Epithelial cell of proximal tubule (primary cell): ENCODE data around the gene PTER. TPM values are rescaled to one million over a fixed set of nuclear protein-coding genes. Genes with fewer than 3 reads are reported as not detected.

ENCODE experiments used
- DNase-seq: peaks from one replicate; pipeline ENCODE4 v3.0.0-alpha.2; 2011; ENCODE audit warnings: low read depth
- H3K4me3 ChIP-seq: 2 replicates; pipeline ENCODE4 v1.5.1; 2011; ENCODE audit warnings: low read depth, mild to moderate bottlenecking, low read length
- total RNA-seq: library from RNA; depleted of rRNA; stranded (reverse); fragments of >200 nt; gene quantifications from 2 replicates; pipeline ENCODE4 v1.2.3, GENCODE V29; 2015
- TF ChIP-seq, protein P1 (sequence below): conservative IDR thresholded peaks from 2 replicates; pipeline ENCODE4 v1.5.1; 2012; ENCODE audit warnings: low read depth, mild to moderate bottlenecking, low read length

Gene PTER
- total RNA-seq, 1 donor from 2014 or later = 15.3 TPM

DNA sequence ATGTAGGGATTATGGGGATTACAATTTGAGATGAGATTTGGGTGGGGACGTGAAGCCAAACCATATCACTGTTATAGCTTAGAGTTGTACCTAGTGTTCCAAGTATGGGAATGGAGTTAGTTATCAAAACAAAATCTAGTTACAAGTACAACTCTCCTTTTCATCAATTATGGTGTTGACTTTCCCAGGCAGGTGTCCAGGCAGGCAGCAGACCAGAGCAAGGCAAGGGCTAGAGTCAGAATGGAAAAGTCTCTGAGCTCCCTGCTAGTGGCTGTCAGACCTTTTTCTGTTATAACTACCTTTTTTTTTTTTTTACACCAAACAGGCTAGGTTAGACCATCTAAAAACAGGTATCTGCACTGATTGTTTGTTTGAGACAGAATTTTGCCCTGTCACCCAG, 29.2 kb downstream of the PTER start:
- no peak for DNase-seq
- TF ChIP-seq, protein P1, sequence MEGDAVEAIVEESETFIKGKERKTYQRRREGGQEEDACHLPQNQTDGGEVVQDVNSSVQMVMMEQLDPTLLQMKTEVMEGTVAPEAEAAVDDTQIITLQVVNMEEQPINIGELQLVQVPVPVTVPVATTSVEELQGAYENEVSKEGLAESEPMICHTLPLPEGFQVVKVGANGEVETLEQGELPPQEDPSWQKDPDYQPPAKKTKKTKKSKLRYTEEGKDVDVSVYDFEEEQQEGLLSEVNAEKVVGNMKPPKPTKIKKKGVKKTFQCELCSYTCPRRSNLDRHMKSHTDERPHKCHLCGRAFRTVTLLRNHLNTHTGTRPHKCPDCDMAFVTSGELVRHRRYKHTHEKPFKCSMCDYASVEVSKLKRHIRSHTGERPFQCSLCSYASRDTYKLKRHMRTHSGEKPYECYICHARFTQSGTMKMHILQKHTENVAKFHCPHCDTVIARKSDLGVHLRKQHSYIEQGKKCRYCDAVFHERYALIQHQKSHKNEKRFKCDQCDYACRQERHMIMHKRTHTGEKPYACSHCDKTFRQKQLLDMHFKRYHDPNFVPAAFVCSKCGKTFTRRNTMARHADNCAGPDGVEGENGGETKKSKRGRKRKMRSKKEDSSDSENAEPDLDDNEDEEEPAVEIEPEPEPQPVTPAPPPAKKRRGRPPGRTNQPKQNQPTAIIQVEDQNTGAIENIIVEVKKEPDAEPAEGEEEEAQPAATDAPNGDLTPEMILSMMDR = no peak
- no peak overlapping the region for H3K4me3 ChIP-seq

DNA sequence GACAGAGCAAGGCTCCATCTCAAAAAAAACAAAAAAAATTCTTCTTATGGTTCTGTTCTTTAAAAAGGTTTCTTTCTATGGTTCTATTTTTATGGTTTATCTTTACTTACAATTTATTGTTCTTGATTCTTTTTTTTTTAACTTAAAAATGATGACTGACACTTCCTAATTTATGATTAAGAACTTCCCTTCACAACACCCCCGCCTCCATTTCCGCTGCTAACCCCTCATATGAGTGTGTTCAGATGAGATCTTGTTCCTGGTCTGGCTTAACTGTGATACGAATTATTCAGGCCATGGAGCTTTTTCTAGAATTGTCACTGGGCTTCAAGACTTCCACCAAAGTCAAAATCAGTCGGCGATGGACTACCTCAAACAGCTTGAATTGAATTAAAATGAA, 33.9 kb downstream of the PTER start:
- DNase-seq = no peak
- no peak overlapping the region for H3K4me3 ChIP-seq
- TF ChIP-seq, protein P1 = no peak

DNA sequence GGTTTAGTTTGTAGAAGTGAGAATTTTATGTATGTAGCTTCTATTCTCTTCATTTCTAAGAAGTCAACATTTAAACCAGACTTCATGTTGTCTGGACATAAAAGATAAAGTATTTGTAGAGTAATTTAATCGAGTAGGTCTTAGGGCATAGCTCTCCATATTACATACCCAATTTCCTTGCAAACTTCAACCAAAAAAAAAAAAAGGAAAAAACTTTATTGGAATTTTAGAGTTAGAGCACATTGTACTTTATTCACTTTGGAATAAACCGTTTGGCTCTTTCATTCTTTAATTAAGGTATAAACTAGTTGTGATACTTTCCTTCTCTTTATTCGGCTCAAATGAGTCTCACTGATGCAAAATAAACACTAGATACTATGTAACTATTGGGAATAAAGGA, 36.0 kb downstream of the PTER start:
- TF ChIP-seq, protein P1 = no peak
- no peak for DNase-seq
- H3K4me3 ChIP-seq = no peak overlapping the region

DNA sequence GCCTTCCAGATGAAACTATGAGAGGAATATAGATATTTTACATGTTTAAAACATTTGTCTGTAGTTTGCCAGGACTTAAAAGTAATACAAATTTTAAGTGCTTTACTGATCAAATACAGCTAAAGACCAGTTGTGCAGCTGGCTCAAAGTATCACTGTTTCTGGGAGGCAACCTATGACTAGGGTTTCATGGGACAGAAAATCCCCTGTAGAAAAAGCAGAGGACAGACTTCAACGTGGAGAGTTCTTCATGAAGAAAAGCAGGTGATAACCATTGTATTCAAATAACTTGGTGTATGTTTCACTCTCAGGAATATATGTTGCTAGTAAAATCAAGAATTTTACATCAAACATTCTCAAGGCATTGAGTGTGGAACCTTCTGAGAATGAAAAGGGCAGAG, 40.9 kb downstream of the PTER start:
- DNase-seq = no peak
- no peak overlapping the region for H3K4me3 ChIP-seq
- TF ChIP-seq, protein P1 = no peak

DNA sequence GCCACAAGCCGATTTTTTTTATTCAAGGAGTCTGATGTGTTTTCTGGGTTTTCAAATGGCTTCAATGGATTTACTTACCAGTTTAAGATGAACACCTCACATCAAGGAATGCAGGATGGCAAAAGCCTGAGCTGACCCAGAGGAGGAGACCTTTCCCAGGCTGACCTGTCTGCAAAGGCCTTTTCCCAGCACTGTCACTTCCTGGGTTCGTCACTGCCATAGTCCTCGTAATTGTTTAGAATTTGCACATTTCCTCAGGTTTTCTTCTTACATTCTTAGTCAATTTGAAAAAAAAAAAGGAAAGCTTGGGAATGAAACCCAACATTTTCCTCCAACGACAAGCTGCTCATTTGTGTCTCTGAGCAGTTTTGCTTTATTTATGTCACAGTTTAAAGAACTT, 42.0 kb downstream of the PTER start:
- DNase-seq = no peak
- H3K4me3 ChIP-seq = no peak overlapping the region
- TF ChIP-seq, protein P1 = no peak

DNA sequence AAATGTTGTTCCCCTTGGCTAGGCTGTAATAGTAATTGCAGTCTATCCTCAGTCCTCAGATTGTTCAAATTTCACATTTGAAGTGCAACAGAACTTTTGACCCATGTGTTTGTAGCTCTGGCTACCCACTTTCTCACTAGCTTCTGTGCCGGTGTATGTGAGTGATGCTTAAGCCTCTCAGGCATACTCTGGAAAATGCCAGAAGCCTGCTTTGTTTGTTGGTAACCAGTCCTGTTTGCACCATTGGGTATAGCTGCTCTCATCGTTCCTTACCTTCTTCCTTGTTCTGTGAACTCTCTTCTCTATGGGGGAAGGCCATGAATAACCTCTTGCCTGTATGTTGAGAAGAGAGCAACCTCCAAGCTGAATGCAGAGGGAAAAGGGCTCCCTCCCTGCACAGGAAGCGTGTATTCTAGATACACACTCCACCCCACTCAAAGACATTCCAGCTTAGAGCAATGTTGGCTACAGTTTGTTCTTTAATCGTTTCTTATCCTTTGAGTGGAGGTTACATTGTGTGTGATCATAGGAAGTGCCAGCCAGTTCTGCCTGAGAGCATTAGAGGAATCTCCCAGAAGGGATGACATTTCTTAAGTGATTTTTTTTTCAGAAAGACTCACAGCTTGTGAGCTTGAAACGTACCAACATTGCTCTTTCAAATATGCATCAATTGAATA, 44.4 kb downstream of the PTER start:
- peak; percentile 72 for DNase-seq
- TF ChIP-seq, protein P1 = no peak

DNA sequence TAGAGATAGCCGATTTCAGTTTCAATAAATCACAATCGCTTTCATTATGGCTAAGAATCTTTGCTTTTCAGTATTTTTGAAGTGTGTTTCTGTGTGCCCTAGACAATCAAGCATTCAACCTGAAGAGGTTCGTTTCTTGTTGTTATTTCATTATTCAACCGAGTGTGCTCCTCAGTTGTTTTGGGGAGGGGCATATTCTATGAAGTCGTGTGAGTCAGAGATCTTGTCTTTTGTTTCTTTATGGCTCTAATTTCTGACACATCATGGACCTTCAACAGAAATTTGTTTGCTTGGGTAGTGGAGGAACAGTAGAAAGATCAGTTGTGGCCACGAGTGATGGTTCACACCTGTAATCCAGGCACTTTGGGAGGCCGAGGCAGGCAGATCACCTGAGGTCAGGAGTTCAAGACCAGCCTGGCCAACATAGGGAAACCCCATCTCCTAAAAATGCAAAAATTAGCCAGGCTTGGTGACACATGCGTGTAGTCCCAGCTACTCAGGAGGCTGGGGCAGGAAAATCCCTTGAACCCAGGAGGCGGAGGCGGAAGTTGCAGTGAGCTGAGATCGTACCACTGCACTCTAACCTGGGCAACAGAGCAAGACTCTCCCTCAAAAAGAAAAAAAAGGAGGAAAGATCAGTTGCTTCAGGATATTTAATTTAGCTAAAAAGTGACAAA, 46.6 kb downstream of the PTER start:
- no peak for DNase-seq
- TF ChIP-seq, protein P1 = no peak
- no peak overlapping the region for H3K4me3 ChIP-seq

More for the DNA sequence above, 44.4 kb downstream of the PTER start:
- no peak overlapping the region for H3K4me3 ChIP-seq
